ENCODE data around the gene LIG1.
A peak's percentile ranks its signal among the peaks of the same experiment; 100 is the strongest.

Gene LIG1

DNA sequence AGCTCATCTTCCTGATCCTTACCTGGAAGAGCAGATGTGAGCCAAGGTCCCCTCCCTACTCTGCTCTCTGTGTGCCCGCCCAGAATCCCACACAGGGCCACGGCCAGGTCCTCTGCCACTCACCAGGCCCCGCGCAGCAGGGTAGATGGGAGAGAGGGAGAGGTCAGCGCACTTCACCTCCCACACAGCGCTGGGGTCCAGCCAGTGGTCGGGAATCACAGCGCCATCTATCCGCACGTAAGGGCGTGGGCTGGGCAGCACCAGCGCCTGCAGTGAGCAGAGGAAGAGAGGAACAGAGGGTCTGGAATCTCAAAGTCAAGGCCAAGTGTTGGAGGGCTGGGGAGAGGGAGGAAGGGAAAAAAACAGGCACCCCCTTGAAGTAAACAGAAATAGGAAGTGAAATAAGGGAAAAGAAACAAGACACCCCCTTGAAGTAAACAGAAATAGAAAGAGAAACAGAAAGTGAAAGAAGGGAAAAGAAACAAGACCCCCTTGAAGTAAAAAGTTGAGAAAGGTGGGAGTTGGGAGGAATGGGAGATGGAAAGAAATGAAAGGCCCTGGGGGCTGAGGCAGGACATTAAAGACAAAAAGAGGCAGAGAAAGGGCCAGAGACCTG, 52.5 kb downstream of the LIG1 start:
- no peak overlapping the region for H3K4me2 ChIP-seq (ENCODE audit: low read length)

DNA sequence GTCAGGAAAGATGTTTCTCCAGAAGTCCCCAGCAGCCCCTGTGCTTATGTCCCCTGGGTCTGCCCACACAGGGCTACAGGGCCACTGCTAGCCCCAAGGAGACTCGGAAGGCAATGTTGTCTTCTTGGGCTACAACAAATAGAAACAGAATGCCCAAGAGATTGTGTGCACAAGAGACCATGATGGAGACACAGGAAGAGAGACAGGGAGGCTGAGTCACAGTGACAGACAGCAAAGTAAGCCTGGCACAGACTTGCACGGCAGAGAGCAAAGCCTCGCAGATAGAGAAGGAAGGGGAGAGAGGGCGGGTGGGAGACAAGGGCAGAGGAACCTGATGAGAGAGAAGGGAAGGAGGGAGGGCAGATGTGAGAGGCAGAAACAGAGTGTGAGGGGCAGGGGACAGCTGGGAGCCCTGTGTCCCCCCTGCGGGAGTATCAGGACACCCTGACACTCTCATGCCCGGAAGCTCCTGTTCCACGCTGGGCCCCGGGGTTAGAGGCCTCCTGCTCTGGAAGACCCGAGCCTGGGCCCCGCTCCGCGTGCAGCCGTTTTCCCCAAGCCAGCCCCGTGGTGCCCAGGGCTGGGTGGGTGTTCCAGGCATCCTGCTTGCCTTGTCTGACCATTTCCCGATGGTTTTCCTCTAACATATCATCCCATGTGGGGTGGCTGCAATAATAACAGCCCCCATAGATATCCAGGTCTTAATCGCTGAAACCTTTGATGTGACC, 56.8 kb downstream of the LIG1 start:
- H3K27ac ChIP-seq (ENCODE audit: low read depth, low read length, poor library complexity, severe bottlenecking): no peak overlapping the region
- no peak overlapping the region for H3K9ac ChIP-seq (ENCODE audit: low read length)
- H3K27me3 ChIP-seq (ENCODE audit: insufficient read depth, low read length): no peaks in the 10 kb centered on the region
- no peaks in the 10 kb centered on the region for H3K9me3 ChIP-seq (ENCODE audit: low read length)
- H2AFZ ChIP-seq (ENCODE audit: low read length): no peak overlapping the region
- H3K4me2 ChIP-seq (ENCODE audit: low read length): no peak overlapping the region
- TF ChIP-seq EZH2 (IDR thresholded peaks at IDR 0.05; ENCODE audit: borderline replicate concordance, low read length): no peak
- TF ChIP-seq, protein P1, sequence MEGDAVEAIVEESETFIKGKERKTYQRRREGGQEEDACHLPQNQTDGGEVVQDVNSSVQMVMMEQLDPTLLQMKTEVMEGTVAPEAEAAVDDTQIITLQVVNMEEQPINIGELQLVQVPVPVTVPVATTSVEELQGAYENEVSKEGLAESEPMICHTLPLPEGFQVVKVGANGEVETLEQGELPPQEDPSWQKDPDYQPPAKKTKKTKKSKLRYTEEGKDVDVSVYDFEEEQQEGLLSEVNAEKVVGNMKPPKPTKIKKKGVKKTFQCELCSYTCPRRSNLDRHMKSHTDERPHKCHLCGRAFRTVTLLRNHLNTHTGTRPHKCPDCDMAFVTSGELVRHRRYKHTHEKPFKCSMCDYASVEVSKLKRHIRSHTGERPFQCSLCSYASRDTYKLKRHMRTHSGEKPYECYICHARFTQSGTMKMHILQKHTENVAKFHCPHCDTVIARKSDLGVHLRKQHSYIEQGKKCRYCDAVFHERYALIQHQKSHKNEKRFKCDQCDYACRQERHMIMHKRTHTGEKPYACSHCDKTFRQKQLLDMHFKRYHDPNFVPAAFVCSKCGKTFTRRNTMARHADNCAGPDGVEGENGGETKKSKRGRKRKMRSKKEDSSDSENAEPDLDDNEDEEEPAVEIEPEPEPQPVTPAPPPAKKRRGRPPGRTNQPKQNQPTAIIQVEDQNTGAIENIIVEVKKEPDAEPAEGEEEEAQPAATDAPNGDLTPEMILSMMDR (IDR thresholded peaks at IDR 0.05; ENCODE audit: low read length): no peak
- no peaks in the 10 kb centered on the region for H4K20me1 ChIP-seq (ENCODE audit: insufficient read depth, low read length)
- no peaks in the 10 kb centered on the region for H3K9me2 ChIP-seq (ENCODE audit: low read depth, low read length)
- H3K36me3 ChIP-seq (ENCODE audit: insufficient read depth, low read length): peaks cover 30% of the 10 kb centered on the region
- H3F3A ChIP-seq (ENCODE audit: insufficient read depth, low read length): no peaks in the 10 kb centered on the region
- H3K4me1 ChIP-seq (ENCODE audit: insufficient read depth, low read length, severe bottlenecking): peaks cover 12% of the 10 kb centered on the region
- no peaks in the 10 kb centered on the region for H3K79me2 ChIP-seq (ENCODE audit: insufficient read depth, low read length)
- no peak overlapping the region for H3K4me3 ChIP-seq (ENCODE audit: low read depth, low read length, poor library complexity, severe bottlenecking)

More for the DNA sequence above, 52.5 kb downstream of the LIG1 start:
- no peaks in the 10 kb centered on the region for H3F3A ChIP-seq (ENCODE audit: insufficient read depth, low read length)
- TF ChIP-seq, protein P1 (IDR thresholded peaks at IDR 0.05; ENCODE audit: low read length): no peak
- no peak for TF ChIP-seq EZH2 (IDR thresholded peaks at IDR 0.05; ENCODE audit: borderline replicate concordance, low read length)
- no peaks in the 10 kb centered on the region for H3K9me3 ChIP-seq (ENCODE audit: low read length)
- H2AFZ ChIP-seq (ENCODE audit: low read length): no peak overlapping the region
- no peaks in the 10 kb centered on the region for H3K79me2 ChIP-seq (ENCODE audit: insufficient read depth, low read length)
- H3K27me3 ChIP-seq (ENCODE audit: insufficient read depth, low read length): no peaks in the 10 kb centered on the region
- H3K9me2 ChIP-seq (ENCODE audit: low read depth, low read length): no peaks in the 10 kb centered on the region
- H3K36me3 ChIP-seq (ENCODE audit: insufficient read depth, low read length): peaks cover 64% of the 10 kb centered on the region
- H3K4me3 ChIP-seq (ENCODE audit: low read depth, low read length, poor library complexity, severe bottlenecking): no peak overlapping the region
- H4K20me1 ChIP-seq (ENCODE audit: insufficient read depth, low read length): no peaks in the 10 kb centered on the region
- H3K9ac ChIP-seq (ENCODE audit: low read length): no peak overlapping the region
- H3K27ac ChIP-seq (ENCODE audit: low read depth, low read length, poor library complexity, severe bottlenecking): no peak overlapping the region
- no peaks in the 10 kb centered on the region for H3K4me1 ChIP-seq (ENCODE audit: insufficient read depth, low read length, severe bottlenecking)

DNA sequence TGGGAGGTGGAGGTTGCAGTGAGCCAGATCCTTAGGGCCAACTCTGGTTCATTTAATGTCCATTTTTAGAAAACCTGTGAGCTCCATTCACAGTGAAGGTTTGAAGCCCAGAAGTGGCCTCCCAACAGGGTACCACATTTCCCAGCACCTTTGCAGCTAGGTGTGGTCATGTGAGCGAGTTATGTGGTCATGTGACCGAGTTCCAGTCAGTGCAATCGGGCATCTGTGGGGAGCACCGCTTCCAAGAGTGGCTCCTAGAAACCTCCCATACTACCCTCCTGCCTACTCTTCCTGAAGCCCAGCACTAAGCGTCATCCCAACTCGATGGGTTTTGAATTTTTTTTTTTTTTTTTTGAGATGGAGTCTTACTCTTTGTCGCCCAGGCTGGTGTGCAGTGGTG, 58.9 kb downstream of the LIG1 start:
- peak overlapping the region; percentile 82; the same call in 1 of the 2 replicates for H3K9ac ChIP-seq (ENCODE audit: low read length)
- peak overlapping the region; percentile 74 for H3K4me3 ChIP-seq (ENCODE audit: low read depth, low read length, poor library complexity, severe bottlenecking)

More for the DNA sequence above, 58.9 kb downstream of the LIG1 start:
- Histone ChIP-seq H3K36me3 (ENCODE audit: insufficient read depth, low read length) (peaks cover 14% of the 10 kb centered on the region), H3K4me1 (ENCODE audit: insufficient read depth, low read length, severe bottlenecking) (peaks cover 17% of the 10 kb centered on the region), H3K9me3 (ENCODE audit: low read length) (no peaks in the 10 kb centered on the region), H2AFZ (ENCODE audit: low read length) (no peak overlapping the region), H3F3A (ENCODE audit: insufficient read depth, low read length) (no peaks in the 10 kb centered on the region), H3K27ac (ENCODE audit: low read depth, low read length, poor library complexity, severe bottlenecking) (no peak overlapping the region), H4K20me1 (ENCODE audit: insufficient read depth, low read length) (no peaks in the 10 kb centered on the region), H3K9me2 (ENCODE audit: low read depth, low read length) (no peaks in the 10 kb centered on the region), H3K4me2 (ENCODE audit: low read length) (peak overlapping the region; percentile 97), H3K27me3 (ENCODE audit: insufficient read depth, low read length) (no peaks in the 10 kb centered on the region), H3K79me2 (ENCODE audit: insufficient read depth, low read length) (no peaks in the 10 kb centered on the region)
- TF ChIP-seq, protein P1 (IDR thresholded peaks at IDR 0.05; ENCODE audit: low read length): no peak
- TF ChIP-seq EZH2 (IDR thresholded peaks at IDR 0.05; ENCODE audit: borderline replicate concordance, low read length): no peak

Measured in OCI-LY1 (cell line).